ENCODE results near the gene C2orf69.

- TF ChIP-seq EP300 (IDR thresholded peaks at IDR 0.05) (no peak), POLR2A (IDR thresholded peaks at IDR 0.05) (no peak)
- TF ChIP-seq, protein P1, sequence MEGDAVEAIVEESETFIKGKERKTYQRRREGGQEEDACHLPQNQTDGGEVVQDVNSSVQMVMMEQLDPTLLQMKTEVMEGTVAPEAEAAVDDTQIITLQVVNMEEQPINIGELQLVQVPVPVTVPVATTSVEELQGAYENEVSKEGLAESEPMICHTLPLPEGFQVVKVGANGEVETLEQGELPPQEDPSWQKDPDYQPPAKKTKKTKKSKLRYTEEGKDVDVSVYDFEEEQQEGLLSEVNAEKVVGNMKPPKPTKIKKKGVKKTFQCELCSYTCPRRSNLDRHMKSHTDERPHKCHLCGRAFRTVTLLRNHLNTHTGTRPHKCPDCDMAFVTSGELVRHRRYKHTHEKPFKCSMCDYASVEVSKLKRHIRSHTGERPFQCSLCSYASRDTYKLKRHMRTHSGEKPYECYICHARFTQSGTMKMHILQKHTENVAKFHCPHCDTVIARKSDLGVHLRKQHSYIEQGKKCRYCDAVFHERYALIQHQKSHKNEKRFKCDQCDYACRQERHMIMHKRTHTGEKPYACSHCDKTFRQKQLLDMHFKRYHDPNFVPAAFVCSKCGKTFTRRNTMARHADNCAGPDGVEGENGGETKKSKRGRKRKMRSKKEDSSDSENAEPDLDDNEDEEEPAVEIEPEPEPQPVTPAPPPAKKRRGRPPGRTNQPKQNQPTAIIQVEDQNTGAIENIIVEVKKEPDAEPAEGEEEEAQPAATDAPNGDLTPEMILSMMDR (IDR thresholded peaks at IDR 0.05) = no peak
These were observed 57.0 kb downstream of the C2orf69 start for GRCh38 chr2:199968126-199968525.

Measured in suprapubic skin (tissue), 3 donors.